Measurements from ENCODE around the gene FMO1. TPM values are rescaled to one million over a fixed set of nuclear protein-coding genes. Genes with fewer than 3 reads are reported as not detected.
A peak's percentile ranks its signal among the peaks of the same experiment; 100 is the strongest.

FMO1 gene
- polyA plus RNA-seq, 2 of the 4 experiments (the other 2 are of a cell fraction), result not detected

DNA sequence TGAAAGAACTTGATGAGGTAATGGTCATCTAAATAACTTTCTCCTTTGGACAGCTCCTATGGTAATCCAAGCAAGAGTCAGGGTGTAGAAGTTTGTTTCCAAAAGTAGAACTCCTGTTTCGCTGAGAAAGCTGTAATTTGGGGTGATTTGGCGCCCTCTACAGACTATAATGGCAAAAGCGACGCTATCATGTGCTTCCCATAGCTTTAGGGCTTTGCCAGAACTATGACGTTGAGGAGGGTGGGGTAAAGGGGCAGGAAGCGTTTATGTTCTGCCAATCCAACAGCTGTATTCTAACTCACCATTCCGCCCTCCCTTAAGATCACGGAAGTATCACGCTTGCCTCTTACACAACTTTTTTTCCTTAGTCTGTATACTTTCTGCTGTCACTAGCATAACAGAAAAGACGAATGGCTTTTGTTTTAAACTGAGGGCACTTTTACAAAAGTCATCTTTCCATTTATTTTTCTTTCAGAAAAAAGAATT, 65.6 kb downstream of the FMO1 start, which contains the start of gene FMO4:
TSS of gene FMO4 (plus strand) at position 349 of the 486 bp plus-strand sequence. CDS start 5,643 bp downstream, outside the sequence.
- Histone ChIP-seq H3K4me1 (0 out of 3 replicates have a peak, but pooled peaks cover 3% of the 10 kb centered on the region), H3K4me2 (peak within 1 kb of the TSS; percentile 76), H3K9me3 (no peaks in the 10 kb centered on the region; the same call in 2 of the 3 replicates), H3K4me3 (peak within 1 kb of the TSS; percentile 33), H3K27ac (peak within 1 kb of the TSS in 1 of 2 experiments; percentile 47; a peak in 1 of 6 replicates)
- ChIA-PET POLR2A (interaction anchor here (0.7 to 1.3 kb wide), 4 partner anchors 68 to 434 kb away, joined by 3 to 4 read pairs (median 4); no protein-coding TSS in a partner anchor), CTCF (interaction anchor here (0.6 to 2.4 kb wide), 34 partner anchors 10 to 350 kb away, joined by 3 to 17 read pairs (median 4); partner anchors contain the start of gene FMO1)
- 2% methylated on average over 10 of the region's 10 CpGs for WGBS (ENCODE audit: missing lambda C conversion rate)
- ATAC-seq (peak; percentile 100), FAIRE-seq (peak; percentile 91), DNase-seq (ENCODE audit: low read depth in 1 of 2, low spot score in 1 of 2) (peak; percentile 94 to 97)
- no peak for TF ChIP-seq KDM1A (IDR thresholded peaks at IDR 0.05; ENCODE audit: low read depth)
- TF ChIP-seq HDAC2 (IDR thresholded peaks at IDR 0.05), result no peak
- TF ChIP-seq SMC3 (IDR thresholded peaks at IDR 0.05), result peak; percentile 53
- peak; percentile 72 to 75 for TF ChIP-seq RAD21 (conservative IDR thresholded peaks at IDR 0.05 in 1 of 2, IDR thresholded peaks at IDR 0.05 in 1 of 2)
- no peak for TF ChIP-seq RCOR1 (IDR thresholded peaks at IDR 0.05; ENCODE audit: low read depth, low read length)
- TF ChIP-seq FOXS1 (CRISPR knock-in tag; IDR thresholded peaks at IDR 0.05), result no peak
- peak; percentile 48; the same call in 1 of the 2 replicates for TF ChIP-seq RFX5 (IDR thresholded peaks at IDR 0.05)
- 0 out of 2 replicates have a peak, but pooled peaks have one; percentile 19 for TF ChIP-seq USF2 (IDR thresholded peaks at IDR 0.05)
- no peak for TF ChIP-seq EHMT2 (IDR thresholded peaks at IDR 0.05; ENCODE audit: low read depth)
- TF ChIP-seq CEBPB (IDR thresholded peaks at IDR 0.05), result peak; percentile 38 to 77; a peak in 3 of 4 replicates
- no peak for TF ChIP-seq HOXB5 (CRISPR knock-in tag; IDR thresholded peaks at IDR 0.05)
- peak; percentile 69 for TF ChIP-seq MAX (IDR thresholded peaks at IDR 0.05)
- TF ChIP-seq, protein P1, sequence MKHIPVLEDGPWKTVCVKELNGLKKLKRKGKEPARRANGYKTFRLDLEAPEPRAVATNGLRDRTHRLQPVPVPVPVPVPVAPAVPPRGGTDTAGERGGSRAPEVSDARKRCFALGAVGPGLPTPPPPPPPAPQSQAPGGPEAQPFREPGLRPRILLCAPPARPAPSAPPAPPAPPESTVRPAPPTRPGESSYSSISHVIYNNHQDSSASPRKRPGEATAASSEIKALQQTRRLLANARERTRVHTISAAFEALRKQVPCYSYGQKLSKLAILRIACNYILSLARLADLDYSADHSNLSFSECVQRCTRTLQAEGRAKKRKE (CRISPR knock-in tag; IDR thresholded peaks at IDR 0.05; ENCODE audit: low read depth), result no peak
- TF ChIP-seq, protein P2, sequence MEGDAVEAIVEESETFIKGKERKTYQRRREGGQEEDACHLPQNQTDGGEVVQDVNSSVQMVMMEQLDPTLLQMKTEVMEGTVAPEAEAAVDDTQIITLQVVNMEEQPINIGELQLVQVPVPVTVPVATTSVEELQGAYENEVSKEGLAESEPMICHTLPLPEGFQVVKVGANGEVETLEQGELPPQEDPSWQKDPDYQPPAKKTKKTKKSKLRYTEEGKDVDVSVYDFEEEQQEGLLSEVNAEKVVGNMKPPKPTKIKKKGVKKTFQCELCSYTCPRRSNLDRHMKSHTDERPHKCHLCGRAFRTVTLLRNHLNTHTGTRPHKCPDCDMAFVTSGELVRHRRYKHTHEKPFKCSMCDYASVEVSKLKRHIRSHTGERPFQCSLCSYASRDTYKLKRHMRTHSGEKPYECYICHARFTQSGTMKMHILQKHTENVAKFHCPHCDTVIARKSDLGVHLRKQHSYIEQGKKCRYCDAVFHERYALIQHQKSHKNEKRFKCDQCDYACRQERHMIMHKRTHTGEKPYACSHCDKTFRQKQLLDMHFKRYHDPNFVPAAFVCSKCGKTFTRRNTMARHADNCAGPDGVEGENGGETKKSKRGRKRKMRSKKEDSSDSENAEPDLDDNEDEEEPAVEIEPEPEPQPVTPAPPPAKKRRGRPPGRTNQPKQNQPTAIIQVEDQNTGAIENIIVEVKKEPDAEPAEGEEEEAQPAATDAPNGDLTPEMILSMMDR (IDR thresholded peaks at IDR 0.05), result peak; percentile 86
- TF ChIP-seq MAFK (IDR thresholded peaks at IDR 0.05; ENCODE audit: partially characterized antibody), result peak; percentile 83

GRCh38 chr1:171329251-171329650, 81.0 kb downstream of the FMO1 start:
- no peak overlapping the region for H3K4me2 ChIP-seq
- FAIRE-seq (no peak), ATAC-seq (no peak), DNase-seq (ENCODE audit: low read depth in 1 of 2, low spot score in 1 of 2) (no peak)
- H3K27ac ChIP-seq, result no peak overlapping the region
- WGBS (ENCODE audit: missing lambda C conversion rate), result 55% methylated on average over 7 of the region's 7 CpGs
- ChIA-PET CTCF (no interaction called here), POLR2A (no interaction called here)
- no peaks in the 10 kb centered on the region for H3K9me3 ChIP-seq
- no peak for TF ChIP-seq HEYL (CRISPR knock-in tag; IDR thresholded peaks at IDR 0.05)
- TF ChIP-seq POLR2AphosphoS2 (conservative IDR thresholded peaks at IDR 0.05; ENCODE audit: low read length), result no peak
- no peak for TF ChIP-seq MYC (IDR thresholded peaks at IDR 0.05; ENCODE audit: borderline replicate concordance, low read length)
- no peak for TF ChIP-seq KDM1A (IDR thresholded peaks at IDR 0.05; ENCODE audit: low read depth)
- no peak for TF ChIP-seq SMC3 (IDR thresholded peaks at IDR 0.05)
- no peak for TF ChIP-seq NFE2L2 (conservative IDR thresholded peaks at IDR 0.05; ENCODE audit: low read length)
- TF ChIP-seq GATA3 (IDR thresholded peaks at IDR 0.05; ENCODE audit: borderline replicate concordance), result no peak
- TF ChIP-seq, protein P3, sequence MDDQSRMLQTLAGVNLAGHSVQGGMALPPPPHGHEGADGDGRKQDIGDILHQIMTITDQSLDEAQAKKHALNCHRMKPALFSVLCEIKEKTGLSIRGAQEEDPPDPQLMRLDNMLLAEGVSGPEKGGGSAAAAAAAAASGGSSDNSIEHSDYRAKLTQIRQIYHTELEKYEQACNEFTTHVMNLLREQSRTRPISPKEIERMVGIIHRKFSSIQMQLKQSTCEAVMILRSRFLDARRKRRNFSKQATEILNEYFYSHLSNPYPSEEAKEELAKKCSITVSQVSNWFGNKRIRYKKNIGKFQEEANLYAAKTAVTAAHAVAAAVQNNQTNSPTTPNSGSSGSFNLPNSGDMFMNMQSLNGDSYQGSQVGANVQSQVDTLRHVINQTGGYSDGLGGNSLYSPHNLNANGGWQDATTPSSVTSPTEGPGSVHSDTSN (IDR thresholded peaks at IDR 0.05), result no peak
- TF ChIP-seq FOXS1 (CRISPR knock-in tag; IDR thresholded peaks at IDR 0.05), result no peak
- no peak for TF ChIP-seq ESRRA (IDR thresholded peaks at IDR 0.05; ENCODE audit: borderline replicate concordance, low read length)
- TF ChIP-seq CEBPB (IDR thresholded peaks at IDR 0.05), result no peak
- TF ChIP-seq TFCP2L1 (CRISPR knock-in tag; IDR thresholded peaks at IDR 0.05), result no peak
- no peak for TF ChIP-seq HOXA7 (CRISPR knock-in tag; IDR thresholded peaks at IDR 0.05)
- TF ChIP-seq CHD2 (IDR thresholded peaks at IDR 0.05; ENCODE audit: low read length, partially characterized antibody), result no peak
- TF ChIP-seq, protein P2 (IDR thresholded peaks at IDR 0.05), result no peak
- H3K4me3 ChIP-seq, result no peak overlapping the region
- H3K4me1 ChIP-seq, result no peaks in the 10 kb centered on the region

Measured in A549 (cell line).